ENCODE results near the gene LURAP1L.

GRCh38 chr9:12847561-12847960 lies 72.7 kb downstream of the LURAP1L start:
- TF ChIP-seq POLR2A (IDR thresholded peaks at IDR 0.05) = no peak
- TF ChIP-seq CTCF (IDR thresholded peaks at IDR 0.05) = no peak
- no peak for TF ChIP-seq EP300 (IDR thresholded peaks at IDR 0.05)

All from ovary (tissue), 3 donors.